Fibroblast of the aortic adventitia (primary cell): ENCODE measurements around the gene ZNF181. TPM values are rescaled to one million over a fixed set of nuclear protein-coding genes. Genes with fewer than 3 reads are reported as not detected.

ENCODE experiments used
- DNase-seq: peaks from one replicate; pipeline ENCODE4 v3.0.0-alpha.2; 2010; ENCODE audit warnings: low read depth
- H3K4me3 ChIP-seq: 2 replicates; pipeline ENCODE4 v1.5.1; 2011; ENCODE audit warnings: low read depth, mild to moderate bottlenecking, control low read depth, low read length, moderate library complexity
- CTCF ChIP-seq: IDR thresholded peaks from 2 replicates; pipeline ENCODE4 v1.5.1; 2011; ENCODE audit warnings: mild to moderate bottlenecking, low read length, control low read depth, inconsistent platforms; ENCODE audit not compliant: insufficient read depth
- total RNA-seq: library from RNA; depleted of rRNA; stranded (reverse); fragments of >200 nt; gene quantifications from 2 replicates; pipeline ENCODE4 v1.2.3, GENCODE V29; 2012; ENCODE audit warnings: low replicate concordance

Gene ZNF181
- total RNA-seq, 1 donor: 19.4 TPM

- no peak for DNase-seq
- no peak for TF ChIP-seq CTCF
- no peak overlapping the region for H3K4me3 ChIP-seq
Measured at GRCh38 chr19:34774857-34775256, 40.8 kb downstream of the ZNF181 start.

- no peak for DNase-seq
- TF ChIP-seq CTCF: no peak
Measured at GRCh38 chr19:34778342-34778741, 44.3 kb downstream of the ZNF181 start.

GRCh38 chr19:34779652-34780051 is 45.6 kb downstream of the ZNF181 start:
- no peak overlapping the region for H3K4me3 ChIP-seq
- TF ChIP-seq CTCF: no peak
- DNase-seq: no peak

More at GRCh38 chr19:34778342-34778741, 44.3 kb downstream of the ZNF181 start:
- no peak overlapping the region for H3K4me3 ChIP-seq

- no peak for TF ChIP-seq CTCF
- no peak overlapping the region for H3K4me3 ChIP-seq
- DNase-seq: no peak
Measured at GRCh38 chr19:34786236-34786635, 52.2 kb downstream of the ZNF181 start.

GRCh38 chr19:34787059-34787824 is 53.2 kb downstream of the ZNF181 start:
- H3K4me3 ChIP-seq: no peak overlapping the region
- no peak for DNase-seq
- no peak for TF ChIP-seq CTCF

- no peak overlapping the region for H3K4me3 ChIP-seq
- TF ChIP-seq CTCF: no peak
- DNase-seq: no peak
Measured at GRCh38 chr19:34788074-34788473, 54.0 kb downstream of the ZNF181 start.

GRCh38 chr19:34793565-34793964 is 59.5 kb downstream of the ZNF181 start:
- peak; percentile 10 for DNase-seq

More at GRCh38 chr19:34793565-34793964, 59.5 kb downstream of the ZNF181 start:
- no peak overlapping the region for H3K4me3 ChIP-seq
- TF ChIP-seq CTCF: no peak
